ENCODE measurements around the gene AOC1. TPM values are rescaled to one million over a fixed set of nuclear protein-coding genes. Genes with fewer than 3 reads are reported as not detected.
"Not testable (repeated sequence)": the region's sequence is repeated elsewhere in the genome, so short reads cannot be mapped to it uniquely, and the experiment has no call there.

AOC1 gene
- total and polyA plus RNA-seq, 9 donors: 0.26 to 0.95 TPM; not detected in 7

DNA sequence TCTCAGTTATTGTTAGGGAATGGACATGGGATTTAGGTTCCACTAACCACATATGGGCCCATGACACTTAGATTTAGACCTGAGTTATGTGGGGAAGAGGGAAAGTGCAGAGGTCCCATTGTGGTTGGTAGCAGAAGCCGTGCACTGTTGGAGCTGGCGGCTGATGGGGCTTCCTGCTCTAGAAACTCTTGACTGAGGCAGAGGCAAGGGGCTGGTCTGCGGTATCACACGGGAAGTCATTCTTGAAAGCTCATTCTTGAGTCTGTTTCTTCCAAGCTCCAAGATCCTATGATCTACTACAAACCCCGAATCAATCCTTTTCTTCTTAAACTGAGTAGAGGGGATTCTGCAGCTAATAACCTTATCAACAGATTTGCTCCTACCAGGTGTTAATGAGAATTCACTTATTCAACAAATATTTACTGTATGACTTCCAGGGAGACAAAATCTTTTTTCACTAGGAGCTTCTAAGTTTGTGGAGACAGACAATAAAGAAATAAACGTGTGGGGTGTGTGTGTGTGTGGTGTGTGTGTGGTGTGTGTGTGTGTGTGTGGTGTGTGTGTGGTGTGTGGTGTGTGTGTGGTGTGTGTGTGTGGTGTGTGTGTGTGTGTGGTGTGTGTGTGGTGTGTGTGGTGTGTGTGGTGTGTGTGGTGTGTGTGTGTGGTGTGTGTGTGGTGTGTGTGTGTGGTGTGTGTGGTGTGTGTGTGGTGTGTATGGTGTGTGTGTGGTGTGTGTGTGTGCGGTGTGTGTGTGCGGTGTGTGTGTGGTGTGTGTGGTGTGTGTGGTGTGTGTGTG lies 57.1 kb downstream of the AOC1 start:
- Histone ChIP-seq H3K9me3 (no peaks in the 10 kb centered on the region), H3K4me1 (ENCODE audit: insufficient read depth) (no peaks in the 10 kb centered on the region), H3K27ac (no peak overlapping the region), H3K27me3 (no peaks in the 10 kb centered on the region), H3K4me3 (no peak overlapping the region), H3K36me3 (no peaks in the 10 kb centered on the region)
- DNase-seq: no peak
- intact Hi-C loops (cut with DNase I): no loop called here
- 72 to 78% (median 77%) methylated on average over 8 of the region's 8 CpGs for WGBS, 3 donors
- TF ChIP-seq, protein P1, sequence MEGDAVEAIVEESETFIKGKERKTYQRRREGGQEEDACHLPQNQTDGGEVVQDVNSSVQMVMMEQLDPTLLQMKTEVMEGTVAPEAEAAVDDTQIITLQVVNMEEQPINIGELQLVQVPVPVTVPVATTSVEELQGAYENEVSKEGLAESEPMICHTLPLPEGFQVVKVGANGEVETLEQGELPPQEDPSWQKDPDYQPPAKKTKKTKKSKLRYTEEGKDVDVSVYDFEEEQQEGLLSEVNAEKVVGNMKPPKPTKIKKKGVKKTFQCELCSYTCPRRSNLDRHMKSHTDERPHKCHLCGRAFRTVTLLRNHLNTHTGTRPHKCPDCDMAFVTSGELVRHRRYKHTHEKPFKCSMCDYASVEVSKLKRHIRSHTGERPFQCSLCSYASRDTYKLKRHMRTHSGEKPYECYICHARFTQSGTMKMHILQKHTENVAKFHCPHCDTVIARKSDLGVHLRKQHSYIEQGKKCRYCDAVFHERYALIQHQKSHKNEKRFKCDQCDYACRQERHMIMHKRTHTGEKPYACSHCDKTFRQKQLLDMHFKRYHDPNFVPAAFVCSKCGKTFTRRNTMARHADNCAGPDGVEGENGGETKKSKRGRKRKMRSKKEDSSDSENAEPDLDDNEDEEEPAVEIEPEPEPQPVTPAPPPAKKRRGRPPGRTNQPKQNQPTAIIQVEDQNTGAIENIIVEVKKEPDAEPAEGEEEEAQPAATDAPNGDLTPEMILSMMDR (IDR thresholded peaks at IDR 0.05): no peak
- TF ChIP-seq POLR2A (IDR thresholded peaks at IDR 0.05) (no peak), EP300 (IDR thresholded peaks at IDR 0.05) (no peak)

DNA sequence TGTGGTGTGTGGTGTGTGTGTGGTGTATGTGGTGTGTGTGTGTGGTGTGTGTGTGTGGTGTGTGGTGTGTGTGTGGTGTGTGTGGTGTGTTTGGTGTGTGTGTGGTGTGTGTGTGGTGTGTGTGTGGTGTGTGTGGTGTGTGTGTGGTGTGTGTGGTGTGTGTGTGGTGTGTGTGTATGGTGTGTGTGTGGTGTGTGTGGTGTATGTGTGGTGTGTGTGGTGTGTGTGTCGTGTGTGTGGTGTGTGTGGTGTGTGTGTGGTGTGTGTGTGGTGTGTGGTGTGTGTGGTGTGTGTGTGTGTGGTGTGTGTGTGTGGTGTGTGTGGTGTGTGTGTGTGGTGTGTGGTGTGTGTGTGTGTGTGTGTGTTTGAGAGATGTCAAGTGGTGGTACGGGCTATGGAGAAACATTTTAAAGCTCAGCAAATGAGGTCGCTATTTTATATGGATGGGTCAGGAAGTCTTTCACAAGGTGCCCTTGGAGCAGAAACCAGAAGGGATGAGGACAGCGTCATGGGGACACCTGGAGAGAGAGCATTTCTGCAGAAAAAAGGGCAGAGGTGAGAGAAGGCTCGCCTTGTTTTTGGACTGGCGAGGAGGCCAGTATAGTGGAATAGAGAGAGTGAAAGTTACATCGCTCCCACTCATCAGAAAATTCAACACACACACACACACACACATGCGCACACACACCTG lies 58.1 kb downstream of the AOC1 start:
- H3K27ac ChIP-seq; intact Hi-C loops (cut with DNase I): not testable (repeated sequence)
- 62 to 73% (median 66%) methylated on average over 8 of the region's 8 CpGs for WGBS, 3 donors

DNA sequence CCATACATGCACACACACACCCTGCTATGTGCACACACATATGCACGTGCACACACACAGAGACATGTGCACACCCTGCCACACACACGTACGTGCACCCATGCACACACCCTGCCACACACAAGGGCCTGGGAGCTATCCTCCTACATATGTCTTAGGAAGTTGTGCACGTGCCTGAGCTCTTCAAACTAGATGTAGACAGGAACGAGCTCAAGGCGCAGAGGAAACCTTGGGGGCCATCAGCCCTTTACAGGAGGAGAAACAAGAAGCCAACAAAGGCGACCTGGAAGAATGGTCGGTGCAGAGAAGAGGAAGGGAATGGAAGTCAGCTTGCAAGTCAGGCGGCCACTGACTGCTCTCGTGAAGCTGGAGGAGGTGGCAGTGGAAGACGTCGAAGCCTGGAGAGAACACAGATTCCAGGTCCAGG lies 58.7 kb downstream of the AOC1 start:
- H3K9me3 ChIP-seq: no peaks in the 10 kb centered on the region
- H3K4me1 ChIP-seq (ENCODE audit: insufficient read depth): no peaks in the 10 kb centered on the region
- no peaks in the 10 kb centered on the region for H3K36me3 ChIP-seq
- intact Hi-C loops (cut with DNase I): no loop called here
- WGBS, 3 donors: 49 to 56% (median 55%) methylated on average over 12 of the region's 12 CpGs
- H3K27me3 ChIP-seq: no peaks in the 10 kb centered on the region
- H3K27ac ChIP-seq: no peak overlapping the region
- TF ChIP-seq POLR2A (IDR thresholded peaks at IDR 0.05): no peak
- no peak for TF ChIP-seq EP300 (IDR thresholded peaks at IDR 0.05)
- TF ChIP-seq, protein P1 (IDR thresholded peaks at IDR 0.05): no peak
- H3K4me3 ChIP-seq: no peak overlapping the region
- no peak for DNase-seq

More for the DNA sequence above, 58.1 kb downstream of the AOC1 start:
- not testable (repeated sequence) for H3K4me3 ChIP-seq; H3K9me3 ChIP-seq; H3K4me1 ChIP-seq (ENCODE audit: insufficient read depth); DNase-seq; H3K36me3 ChIP-seq; H3K27me3 ChIP-seq

Other genes with a start within 250 kb of the AOC1 start
- gene GIMAP6, start 220.1 kb upstream of the AOC1 start, total RNA-seq: 10 to 100 TPM in 4 of 7 donors, 1 to 10 TPM in 3; 3.6 to 17.0 (median 11.4) TPM
- gene GIMAP6, start 220.1 kb upstream of the AOC1 start, polyA plus RNA-seq: 10 to 100 TPM; 16.5 to 38.1 TPM
- gene GIMAP2, start 166.8 kb upstream of the AOC1 start, total RNA-seq: 10 to 100 TPM in 3 of 7 donors, 1 to 10 TPM in 4; 6.0 to 13.3 (median 10.0) TPM
- gene GIMAP2, start 166.8 kb upstream of the AOC1 start, polyA plus RNA-seq: 10 to 100 TPM; 14.4 to 19.4 TPM
- 1 to 10 TPM in 6 of 7 donors, under 1 TPM in 1; 0.58 to 3.1 (median 1.9) TPM for gene GIMAP1, start 135.9 kb upstream of the AOC1 start, total RNA-seq
- gene GIMAP1, start 135.9 kb upstream of the AOC1 start, polyA plus RNA-seq: 1 to 10 TPM; 5.5 to 6.2 TPM
- 1 to 10 TPM; 1.7 to 7.9 (median 5.6) TPM for gene GIMAP5, start 115.1 kb upstream of the AOC1 start, total RNA-seq
- gene GIMAP5, start 115.1 kb upstream of the AOC1 start, polyA plus RNA-seq: 10 to 100 TPM; 19.3 to 39.7 TPM
- gene TMEM176B, start 52.2 kb upstream of the AOC1 start, total RNA-seq: 100 to 1,000 TPM in 6 of 7 donors, 10 to 100 TPM in 1; 86.7 to 145 (median 137) TPM
- gene TMEM176B, start 52.2 kb upstream of the AOC1 start, polyA plus RNA-seq: 100 to 1,000 TPM; 109 to 131 TPM
- 100 to 1,000 TPM in 5 of 7 donors, 10 to 100 TPM in 2; 71.8 to 166 (median 127) TPM for gene TMEM176A, start 51.7 kb upstream of the AOC1 start, total RNA-seq
- gene TMEM176A, start 51.7 kb upstream of the AOC1 start, polyA plus RNA-seq: 100 to 1,000 TPM in 1 of 2 donors, 10 to 100 TPM in 1; 92.7 to 143 TPM
- gene KCNH2, start 125.8 kb downstream of the AOC1 start, total RNA-seq: 10 to 100 TPM in 2 of 7 donors, 1 to 10 TPM in 5; 2.0 to 26.3 (median 8.0) TPM
- 1 to 10 TPM; 3.0 to 5.0 TPM for gene KCNH2, start 125.8 kb downstream of the AOC1 start, polyA plus RNA-seq
- 10 to 100 TPM in 1 of 7 donors, 1 to 10 TPM in 6; 2.9 to 26.0 (median 5.4) TPM for gene NOS3, start 138.5 kb downstream of the AOC1 start, total RNA-seq
- gene NOS3, start 138.5 kb downstream of the AOC1 start, polyA plus RNA-seq: 1 to 10 TPM; 1.0 to 8.9 TPM
- 1 to 10 TPM in 1 of 7 donors, under 1 TPM in 6; 0.18 to 1.0 (median 0.40) TPM for gene ATG9B, start 172.0 kb downstream of the AOC1 start, total RNA-seq
- gene ATG9B, start 172.0 kb downstream of the AOC1 start, polyA plus RNA-seq: under 1 TPM; 0.03 to 0.19 TPM
- 10 to 100 TPM; 15.5 to 45.2 (median 29.1) TPM for gene ABCB8, start 175.9 kb downstream of the AOC1 start, total RNA-seq
- gene ABCB8, start 175.9 kb downstream of the AOC1 start, polyA plus RNA-seq: 10 to 100 TPM in 1 of 2 donors, 1 to 10 TPM in 1; 6.1 to 14.7 TPM
- 1 to 10 TPM; 2.5 to 9.4 (median 4.5) TPM for gene ASIC3, start 196.0 kb downstream of the AOC1 start, total RNA-seq
- gene ASIC3, start 196.0 kb downstream of the AOC1 start, polyA plus RNA-seq: 1 to 10 TPM; 1.0 to 2.9 TPM
- 1 to 10 TPM; 2.7 to 5.9 (median 4.1) TPM for gene CDK5, start 205.4 kb downstream of the AOC1 start, total RNA-seq
- gene CDK5, start 205.4 kb downstream of the AOC1 start, polyA plus RNA-seq: 1 to 10 TPM; 3.8 to 9.4 TPM
- gene SLC4A2, start 207.1 kb downstream of the AOC1 start, total RNA-seq: 100 to 1,000 TPM in 4 of 7 donors, 10 to 100 TPM in 3; 55.6 to 127 (median 108) TPM
- 10 to 100 TPM; 10.5 to 53.2 TPM for gene SLC4A2, start 207.1 kb downstream of the AOC1 start, polyA plus RNA-seq
- gene FASTK, start 228.3 kb downstream of the AOC1 start, total RNA-seq: 10 to 100 TPM; 58.0 to 93.3 (median 75.8) TPM
- gene FASTK, start 228.3 kb downstream of the AOC1 start, polyA plus RNA-seq: 10 to 100 TPM in 1 of 2 donors, 1 to 10 TPM in 1; 5.4 to 95.2 TPM
- gene TMUB1, start 231.0 kb downstream of the AOC1 start, total RNA-seq: 10 to 100 TPM; 19.0 to 40.3 (median 33.8) TPM
- 10 to 100 TPM in 1 of 2 donors, 1 to 10 TPM in 1; 1.9 to 28.8 TPM for gene TMUB1, start 231.0 kb downstream of the AOC1 start, polyA plus RNA-seq
- 100 to 1,000 TPM in 4 of 7 donors, 10 to 100 TPM in 3; 58.7 to 125 (median 101) TPM for gene AGAP3, start 234.0 kb downstream of the AOC1 start, total RNA-seq
- 10 to 100 TPM; 22.3 to 77.4 TPM for gene AGAP3, start 234.0 kb downstream of the AOC1 start, polyA plus RNA-seq